Epithelial cell of esophagus (primary cell): ENCODE measurements around the gene EPHX1.

Experiments
- DNase-seq: peaks from one replicate; pipeline ENCODE4 v3.0.0; 2010; ENCODE audit warnings: low read depth
- H3K4me3 ChIP-seq: 2 replicates; pipeline ENCODE4 v1.5.1; 2011; ENCODE audit warnings: mild to moderate bottlenecking, low read length, control low read depth
- CTCF ChIP-seq: IDR thresholded peaks from 2 replicates; pipeline ENCODE4 v1.5.1; 2011; ENCODE audit warnings: low read depth, mild to moderate bottlenecking, low read length, control low read depth, inconsistent platforms; ENCODE audit not compliant: insufficient read depth; ENCODE audit errors: missing control alignments

EPHX1 gene

DNA sequence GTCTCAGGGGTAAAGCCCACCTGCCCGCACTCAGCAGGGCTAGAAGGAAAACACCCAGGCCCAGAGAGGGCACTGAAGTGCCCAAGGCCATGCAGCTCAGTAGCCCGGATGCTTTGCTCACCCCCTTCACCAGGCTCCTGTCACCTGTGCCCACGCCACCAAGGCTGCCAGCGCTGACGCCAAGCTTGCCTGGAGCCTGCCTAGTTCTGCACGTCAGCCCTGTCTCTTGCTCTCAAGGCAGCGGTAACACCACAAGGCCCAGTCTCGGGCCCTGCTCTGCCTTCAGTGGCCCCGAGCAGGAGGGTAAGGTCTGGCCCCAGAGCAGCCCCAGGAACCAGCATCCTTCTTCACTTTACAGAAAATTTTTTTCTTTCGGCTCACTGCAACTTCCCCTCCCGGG, 64.5 kb downstream of the EPHX1 start:
- H3K4me3 ChIP-seq: no peak overlapping the region
- DNase-seq: no peak
- TF ChIP-seq CTCF: no peak

DNA sequence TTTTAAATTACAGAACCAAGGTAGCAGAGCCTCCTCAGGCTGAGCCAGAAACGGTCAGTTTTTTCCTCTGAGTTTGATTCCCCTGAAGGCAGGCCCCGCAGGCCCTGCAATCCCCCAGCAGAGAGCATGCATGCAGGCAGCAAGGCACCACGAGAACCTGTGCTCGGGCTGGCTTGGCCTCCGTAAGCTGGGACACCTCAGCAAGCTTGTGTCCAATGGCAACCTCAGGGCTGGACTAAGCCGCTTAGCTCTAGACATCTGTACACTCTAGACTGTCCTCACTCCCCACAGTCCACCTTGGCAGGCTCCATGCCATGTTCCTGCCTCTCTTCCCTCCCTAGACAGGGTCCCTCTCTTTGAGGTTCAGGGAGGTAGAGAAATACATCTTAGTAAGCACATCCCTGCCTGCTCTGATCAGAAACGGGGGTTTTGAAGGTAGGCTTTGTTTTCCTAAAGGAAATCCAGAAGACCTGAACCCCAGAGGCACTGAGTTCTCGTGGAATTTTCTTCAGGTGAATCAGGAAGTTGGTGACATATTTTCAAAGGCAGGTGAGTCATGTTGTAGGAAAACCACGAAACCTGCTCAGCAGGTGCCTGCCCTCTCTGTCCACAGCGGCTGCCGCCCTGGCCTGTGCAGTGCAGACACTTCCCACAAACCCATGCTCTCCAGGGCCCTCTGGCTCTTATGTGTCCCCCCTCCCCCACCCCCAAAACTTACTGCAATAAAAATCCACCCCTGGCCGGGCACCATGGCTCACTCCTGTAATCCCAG, 65.3 kb downstream of the EPHX1 start:
- no peak overlapping the region for H3K4me3 ChIP-seq
- peak; percentile 87 for DNase-seq
- TF ChIP-seq CTCF: no peak

- no peak for DNase-seq
- no peak for TF ChIP-seq CTCF
- no peak overlapping the region for H3K4me3 ChIP-seq
Observed at GRCh38 chr1:225876900-225877510, 67.1 kb downstream of the EPHX1 start.

GRCh38 chr1:225877580-225877979, 67.7 kb downstream of the EPHX1 start:
- H3K4me3 ChIP-seq: no peak overlapping the region
- DNase-seq: no peak
- peak; percentile 45 for TF ChIP-seq CTCF

DNA sequence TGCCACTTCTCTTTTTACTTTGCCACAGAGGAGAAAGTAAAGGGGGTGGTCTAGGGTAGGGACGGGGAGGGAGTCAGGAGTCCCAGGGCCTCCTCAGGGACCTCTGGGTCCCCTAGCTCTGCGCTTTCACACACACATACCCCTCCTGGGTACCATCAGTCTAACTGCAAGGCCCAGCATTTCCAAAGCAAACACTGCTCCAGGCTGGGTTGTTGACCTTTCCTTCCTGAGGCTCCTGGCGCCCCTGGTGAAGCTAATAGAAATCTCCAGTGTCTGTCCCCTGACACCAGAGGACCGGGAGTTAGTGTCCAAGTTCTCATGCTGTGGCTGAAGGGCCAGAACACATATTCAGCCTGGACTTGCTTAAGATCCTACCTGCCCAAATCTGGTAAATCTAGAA, 68.4 kb downstream of the EPHX1 start:
- no peak overlapping the region for H3K4me3 ChIP-seq
- no peak for DNase-seq
- TF ChIP-seq CTCF: no peak

- no peak for DNase-seq
- H3K4me3 ChIP-seq: no peak overlapping the region
- TF ChIP-seq CTCF: no peak
Observed at GRCh38 chr1:225879521-225880221, 69.7 kb downstream of the EPHX1 start.
